ENCODE measurements around the gene OPN1SW. TPM values are rescaled to one million over a fixed set of nuclear protein-coding genes. Genes with fewer than 3 reads are reported as not detected.

The OPN1SW gene
- total RNA-seq, 1 donor from 2014 or later = not detected

GRCh38 chr7:128747327-128748079, 28.1 kb downstream of the OPN1SW start:
- Mint-ChIP-seq H3K27me3 (no peaks in the 10 kb centered on the region), H3K27ac (peak overlapping the region; percentile 33), H3K36me3 (ENCODE audit: insufficient read depth) (peaks cover 18% of the 10 kb centered on the region), H3K9me3 (ENCODE audit: low read depth) (no peaks in the 10 kb centered on the region), H3K4me3 (ENCODE audit: low read depth) (no peak overlapping the region), H3K4me1 (ENCODE audit: low read depth) (peaks cover 19% of the 10 kb centered on the region)
- no peak for TF ChIP-seq CTCF (IDR thresholded peaks at IDR 0.05; ENCODE audit: unreplicated experiment)
- no peak for DNase-seq (ENCODE audit: low spot score, unreplicated experiment)

- Mint-ChIP-seq H3K4me3 (ENCODE audit: low read depth) (no peak overlapping the region), H3K27ac (peak overlapping the region; percentile 62), H3K36me3 (ENCODE audit: insufficient read depth) (peaks cover 18% of the 10 kb centered on the region), H3K4me1 (ENCODE audit: low read depth) (peaks cover 23% of the 10 kb centered on the region), H3K9me3 (ENCODE audit: low read depth) (no peaks in the 10 kb centered on the region), H3K27me3 (no peaks in the 10 kb centered on the region)
- DNase-seq (ENCODE audit: low spot score, unreplicated experiment) = no peak
- no peak for TF ChIP-seq CTCF (IDR thresholded peaks at IDR 0.05; ENCODE audit: unreplicated experiment)
Observed at GRCh38 chr7:128745706-128746105, 29.9 kb downstream of the OPN1SW start.

- Mint-ChIP-seq H3K4me1 (ENCODE audit: low read depth) (peaks cover 30% of the 10 kb centered on the region), H3K4me3 (ENCODE audit: low read depth) (no peak overlapping the region), H3K27me3 (no peaks in the 10 kb centered on the region), H3K27ac (peak overlapping the region; percentile 7), H3K36me3 (ENCODE audit: insufficient read depth) (peaks cover 8% of the 10 kb centered on the region), H3K9me3 (ENCODE audit: low read depth) (no peaks in the 10 kb centered on the region)
- no peak for DNase-seq (ENCODE audit: low spot score, unreplicated experiment)
- TF ChIP-seq CTCF (IDR thresholded peaks at IDR 0.05; ENCODE audit: unreplicated experiment) = no peak
Observed at GRCh38 chr7:128744366-128744905, 31.2 kb downstream of the OPN1SW start.

- no peak for DNase-seq (ENCODE audit: low spot score, unreplicated experiment)
- Mint-ChIP-seq H3K4me3 (ENCODE audit: low read depth) (no peak overlapping the region), H3K9me3 (ENCODE audit: low read depth) (no peaks in the 10 kb centered on the region), H3K27ac (no peak overlapping the region), H3K36me3 (ENCODE audit: insufficient read depth) (peaks cover 2% of the 10 kb centered on the region), H3K4me1 (ENCODE audit: low read depth) (peaks cover 32% of the 10 kb centered on the region), H3K27me3 (no peaks in the 10 kb centered on the region)
- TF ChIP-seq CTCF (IDR thresholded peaks at IDR 0.05; ENCODE audit: unreplicated experiment) = no peak
Observed at GRCh38 chr7:128743112-128743772, 32.4 kb downstream of the OPN1SW start.

- H3K4me1 Mint-ChIP-seq (ENCODE audit: low read depth) = peaks cover 24% of the 10 kb centered on the region
- no peak overlapping the region for H3K4me3 Mint-ChIP-seq (ENCODE audit: low read depth)
- H3K27ac Mint-ChIP-seq = no peak overlapping the region
Observed at GRCh38 chr7:128742206-128742605, 33.4 kb downstream of the OPN1SW start.

More at GRCh38 chr7:128742206-128742605, 33.4 kb downstream of the OPN1SW start:
- TF ChIP-seq CTCF (IDR thresholded peaks at IDR 0.05; ENCODE audit: unreplicated experiment) = no peak
- H3K9me3 Mint-ChIP-seq (ENCODE audit: low read depth) = no peaks in the 10 kb centered on the region
- peaks cover 2% of the 10 kb centered on the region for H3K36me3 Mint-ChIP-seq (ENCODE audit: insufficient read depth)
- no peak for DNase-seq (ENCODE audit: low spot score, unreplicated experiment)
- H3K27me3 Mint-ChIP-seq = no peaks in the 10 kb centered on the region
